Endodermal cell (in vitro differentiated cells): ENCODE results near the gene JAK3. TPM values are rescaled to one million over a fixed set of nuclear protein-coding genes. Genes with fewer than 3 reads are reported as not detected.
"Not testable (repeated sequence)": the region's sequence is repeated elsewhere in the genome, so short reads cannot be mapped to it uniquely, and the experiment has no call there.

Experiments
- DNase-seq: peaks from one replicate; pipeline ENCODE4 v3.0.0-alpha.2; 2017
- H3K27ac ChIP-seq: 2 replicates; pipeline ENCODE4 v1.5.1; 2013; ENCODE audit warnings: mild to moderate bottlenecking, low read depth, low read length, moderate library complexity
- H3K27me3 ChIP-seq: 2 replicates; pipeline ENCODE4 v1.6.1; 2013; ENCODE audit warnings: mild to moderate bottlenecking, low read length, moderate library complexity; ENCODE audit not compliant: insufficient read depth, control insufficient read depth, poor library complexity, severe bottlenecking
- H3K36me3 ChIP-seq: 2 replicates; pipeline ENCODE4 v1.7.0; 2013; ENCODE audit warnings: mild to moderate bottlenecking, low read length, moderate library complexity; ENCODE audit not compliant: control insufficient read depth, insufficient read depth
- H3K4me1 ChIP-seq: one replicate; pipeline ENCODE4 v1.7.0; 2013; ENCODE audit warnings: low read length; ENCODE audit not compliant: control insufficient read depth, insufficient read depth
- H3K4me3 ChIP-seq: 2 replicates; pipeline ENCODE4 v1.5.1; 2013; ENCODE audit warnings: mild to moderate bottlenecking, low read length, moderate library complexity
- H3K9ac ChIP-seq: 2 replicates; pipeline ENCODE4 v1.6.1; 2013; ENCODE audit warnings: mild to moderate bottlenecking, low read length, moderate library complexity; ENCODE audit not compliant: poor library complexity, severe bottlenecking; ENCODE audit errors: extremely low read depth
- H3K9me3 ChIP-seq: 2 replicates; pipeline ENCODE4 v1.6.1; 2013; ENCODE audit warnings: mild to moderate bottlenecking, low read length, moderate library complexity; ENCODE audit not compliant: control insufficient read depth
- H3K27ac Mint-ChIP-seq: 2 replicates; pipeline ENCODE4 v1.8.0; 2020; ENCODE audit warnings: mixed read lengths
- H3K27me3 Mint-ChIP-seq: 2 replicates; pipeline ENCODE4 v1.8.0; 2021; ENCODE audit warnings: mild to moderate bottlenecking, mixed read lengths; ENCODE audit not compliant: insufficient read depth
- H3K36me3 Mint-ChIP-seq: 2 replicates; pipeline ENCODE4 v1.8.0; 2020; ENCODE audit warnings: low read depth, mixed read lengths
- H3K4me1 Mint-ChIP-seq: 2 replicates; pipeline ENCODE4 v1.8.0; 2020; ENCODE audit warnings: mixed read lengths
- H3K4me3 Mint-ChIP-seq: 2 replicates; pipeline ENCODE4 v1.8.0; 2020; ENCODE audit warnings: mild to moderate bottlenecking, moderate library complexity, mixed read lengths
- H3K9me3 Mint-ChIP-seq: 2 replicates; pipeline ENCODE4 v1.8.0; 2020; ENCODE audit warnings: mild to moderate bottlenecking, mixed read lengths
- WGBS, 2 experiments: methylation state at CpG; one replicate each; pipeline versions ENCODE4 v1.1.5 to v1.1.7; 2013; ENCODE audit warnings: missing lambda C conversion rate in 2 of 2, mixed read lengths in 1 of 2; ENCODE audit not compliant: insufficient coverage in 1 of 2, insufficient read length in 1 of 2; 5-methylcytosine and 5-hydroxymethylcytosine counted together
- total RNA-seq, 2 donors: library from RNA; stranded (reverse); fragmentation: NEBNext Ultra II Directional in 1 of 2; extraction: Animal tissue kit (Norgen Biotek cat#: 25700) in 1 of 2; gene quantifications; 2 replicates in 1 of 2; 3 replicates in 1 of 2; pipeline ENCODE4 v1.2.1, GENCODE V29; 2021
- TF ChIP-seq, protein P1 (sequence below): fragments of 200-600 bp; sonication (generic); conservative IDR thresholded peaks from 2 replicates; pipeline ENCODE4 v1.5.0; 2021; ENCODE audit warnings: antibody characterized with exemption, mild to moderate bottlenecking

The JAK3 gene
- total RNA-seq, 2 donors from 2014 or later: 2.8 to 3.2 TPM

DNA sequence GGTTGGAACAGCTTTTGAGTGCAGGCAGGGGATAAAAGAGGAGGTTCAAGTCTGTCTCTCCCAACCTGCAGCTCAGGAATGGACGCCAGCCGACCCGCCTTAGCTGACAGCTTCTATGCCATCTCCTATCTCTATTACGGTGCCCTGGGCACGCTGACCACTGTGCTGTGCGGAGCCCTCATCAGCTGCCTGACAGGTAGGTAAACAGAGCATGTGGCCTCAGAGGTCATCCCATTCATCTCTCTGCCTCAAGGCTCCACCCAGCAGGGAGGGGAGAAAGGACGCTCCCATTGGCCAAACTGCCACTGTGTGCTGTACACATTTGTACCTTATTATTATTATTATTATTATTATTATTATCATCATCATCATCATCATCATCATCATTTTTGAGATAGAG, 40.5 kb upstream of the JAK3 start:
- Mint-ChIP-seq H3K27ac (no peak overlapping the region), H3K9me3 (no peaks in the 10 kb centered on the region), H3K4me1 (no peaks in the 10 kb centered on the region), H3K27me3 (peaks cover 20% of the 10 kb centered on the region), H3K36me3 (no peaks in the 10 kb centered on the region), H3K4me3 (no peak overlapping the region)
- DNase-seq: no peak
- no peak overlapping the region for H3K4me3 ChIP-seq
- H3K9me3 ChIP-seq: no peaks in the 10 kb centered on the region
- 78 to 80% methylated on average over 5 to 6 of the region's 7 CpGs for whole genome bisulfite sequencing, 2 experiments
- no peaks in the 10 kb centered on the region for H3K36me3 ChIP-seq
- H3K27ac ChIP-seq: no peak overlapping the region
- TF ChIP-seq, protein P1, sequence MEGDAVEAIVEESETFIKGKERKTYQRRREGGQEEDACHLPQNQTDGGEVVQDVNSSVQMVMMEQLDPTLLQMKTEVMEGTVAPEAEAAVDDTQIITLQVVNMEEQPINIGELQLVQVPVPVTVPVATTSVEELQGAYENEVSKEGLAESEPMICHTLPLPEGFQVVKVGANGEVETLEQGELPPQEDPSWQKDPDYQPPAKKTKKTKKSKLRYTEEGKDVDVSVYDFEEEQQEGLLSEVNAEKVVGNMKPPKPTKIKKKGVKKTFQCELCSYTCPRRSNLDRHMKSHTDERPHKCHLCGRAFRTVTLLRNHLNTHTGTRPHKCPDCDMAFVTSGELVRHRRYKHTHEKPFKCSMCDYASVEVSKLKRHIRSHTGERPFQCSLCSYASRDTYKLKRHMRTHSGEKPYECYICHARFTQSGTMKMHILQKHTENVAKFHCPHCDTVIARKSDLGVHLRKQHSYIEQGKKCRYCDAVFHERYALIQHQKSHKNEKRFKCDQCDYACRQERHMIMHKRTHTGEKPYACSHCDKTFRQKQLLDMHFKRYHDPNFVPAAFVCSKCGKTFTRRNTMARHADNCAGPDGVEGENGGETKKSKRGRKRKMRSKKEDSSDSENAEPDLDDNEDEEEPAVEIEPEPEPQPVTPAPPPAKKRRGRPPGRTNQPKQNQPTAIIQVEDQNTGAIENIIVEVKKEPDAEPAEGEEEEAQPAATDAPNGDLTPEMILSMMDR: no peak
- no peak overlapping the region for H3K9ac ChIP-seq
- H3K4me1 ChIP-seq: no peaks in the 10 kb centered on the region
- peaks cover 8% of the 10 kb centered on the region for H3K27me3 ChIP-seq

DNA sequence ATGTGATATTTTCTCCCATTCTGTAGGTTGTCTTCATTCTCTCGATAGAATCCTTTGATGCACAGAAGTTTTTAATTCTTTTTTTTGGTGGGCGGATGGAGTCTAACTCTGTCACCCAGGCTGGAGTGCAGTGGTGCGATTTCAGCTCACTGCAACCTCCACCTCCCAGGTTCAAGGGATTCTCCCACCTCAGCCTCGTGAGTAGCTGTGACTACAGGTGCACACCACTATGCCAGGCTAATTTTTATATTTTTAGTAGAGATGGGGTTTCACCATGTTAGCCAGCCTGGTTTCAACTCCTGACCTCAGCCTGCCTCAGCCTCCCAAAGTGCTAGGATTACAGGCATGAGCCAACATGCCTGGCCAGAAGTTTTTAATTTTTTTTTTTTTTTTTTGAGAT, 39.4 kb upstream of the JAK3 start:
- not testable (repeated sequence) for H3K4me1 ChIP-seq, H3K27ac Mint-ChIP-seq, H3K4me1 Mint-ChIP-seq, H3K27me3 ChIP-seq, H3K9me3 ChIP-seq, H3K9ac ChIP-seq, H3K36me3 Mint-ChIP-seq, H3K4me3 ChIP-seq, H3K9me3 Mint-ChIP-seq, H3K4me3 Mint-ChIP-seq, DNase-seq, H3K36me3 ChIP-seq, H3K27ac ChIP-seq
- peaks cover 21% of the 10 kb centered on the region for H3K27me3 Mint-ChIP-seq
- WGBS, 2 experiments: 86 to 91% methylated on average over 2 to 3 of the region's 4 CpGs

DNA sequence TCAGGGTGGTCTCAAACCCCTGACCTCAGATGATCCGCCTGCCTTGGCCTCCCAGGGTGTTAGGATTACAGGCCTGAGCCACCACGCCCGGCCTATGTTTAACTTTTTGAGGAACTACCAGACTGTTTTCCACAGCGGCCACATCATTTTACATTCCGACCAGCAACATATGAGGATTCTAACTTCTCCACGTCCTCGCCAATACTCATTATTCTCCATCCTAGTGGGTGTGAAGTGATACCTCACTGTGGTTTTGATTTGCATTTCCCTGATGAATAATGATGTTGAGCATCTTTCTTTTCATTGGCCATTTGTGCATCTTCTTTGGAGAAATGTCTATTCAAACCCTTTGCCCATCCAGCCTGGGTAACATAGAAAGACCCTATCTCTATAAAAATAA, 38.7 kb upstream of the JAK3 start:
- no peaks in the 10 kb centered on the region for H3K9me3 Mint-ChIP-seq
- no peak overlapping the region for H3K27ac Mint-ChIP-seq
- no peaks in the 10 kb centered on the region for H3K36me3 Mint-ChIP-seq
- DNase-seq: no peak
- Histone ChIP-seq H3K9me3 (no peaks in the 10 kb centered on the region), H3K4me3 (no peak overlapping the region), H3K27ac (no peak overlapping the region), H3K4me1 (no peaks in the 10 kb centered on the region), H3K27me3 (peaks cover 8% of the 10 kb centered on the region), H3K9ac (no peak overlapping the region), H3K36me3 (no peaks in the 10 kb centered on the region)
- TF ChIP-seq, protein P1: no peak
- WGBS, 2 experiments: 81 to 90% methylated on average over 3 to 7 of the region's 7 CpGs
- no peaks in the 10 kb centered on the region for H3K4me1 Mint-ChIP-seq
- no peak overlapping the region for H3K4me3 Mint-ChIP-seq
- peaks cover 17% of the 10 kb centered on the region for H3K27me3 Mint-ChIP-seq
